ENCODE results near the gene BEST4.
"Not testable (repeated sequence)": the region's sequence is repeated elsewhere in the genome, so short reads cannot be mapped to it uniquely, and the experiment has no call there.

The BEST4 gene

DNA sequence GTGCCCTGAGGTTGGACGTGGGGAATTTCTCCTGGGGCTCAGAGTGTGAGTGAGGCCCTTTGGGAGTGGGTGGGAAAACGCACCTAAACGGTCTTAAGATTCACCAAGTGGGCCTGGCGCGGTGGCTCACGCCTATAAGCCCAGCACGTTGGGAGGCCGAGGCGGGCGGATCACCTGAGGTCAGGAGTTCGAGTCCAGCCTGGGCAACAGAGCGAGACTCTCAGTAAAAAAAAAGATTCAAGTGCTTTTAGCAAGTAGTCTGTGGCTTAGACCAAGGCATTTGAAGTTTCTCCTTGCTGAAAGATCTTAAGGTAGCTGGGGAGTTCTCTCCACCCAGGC, 11.3 kb downstream of the BEST4 start:
- DNase-seq = no peak

GRCh38 chr1:44775930-44776729, 11.8 kb downstream of the BEST4 start:
- peak; percentile 57 for DNase-seq

DNA sequence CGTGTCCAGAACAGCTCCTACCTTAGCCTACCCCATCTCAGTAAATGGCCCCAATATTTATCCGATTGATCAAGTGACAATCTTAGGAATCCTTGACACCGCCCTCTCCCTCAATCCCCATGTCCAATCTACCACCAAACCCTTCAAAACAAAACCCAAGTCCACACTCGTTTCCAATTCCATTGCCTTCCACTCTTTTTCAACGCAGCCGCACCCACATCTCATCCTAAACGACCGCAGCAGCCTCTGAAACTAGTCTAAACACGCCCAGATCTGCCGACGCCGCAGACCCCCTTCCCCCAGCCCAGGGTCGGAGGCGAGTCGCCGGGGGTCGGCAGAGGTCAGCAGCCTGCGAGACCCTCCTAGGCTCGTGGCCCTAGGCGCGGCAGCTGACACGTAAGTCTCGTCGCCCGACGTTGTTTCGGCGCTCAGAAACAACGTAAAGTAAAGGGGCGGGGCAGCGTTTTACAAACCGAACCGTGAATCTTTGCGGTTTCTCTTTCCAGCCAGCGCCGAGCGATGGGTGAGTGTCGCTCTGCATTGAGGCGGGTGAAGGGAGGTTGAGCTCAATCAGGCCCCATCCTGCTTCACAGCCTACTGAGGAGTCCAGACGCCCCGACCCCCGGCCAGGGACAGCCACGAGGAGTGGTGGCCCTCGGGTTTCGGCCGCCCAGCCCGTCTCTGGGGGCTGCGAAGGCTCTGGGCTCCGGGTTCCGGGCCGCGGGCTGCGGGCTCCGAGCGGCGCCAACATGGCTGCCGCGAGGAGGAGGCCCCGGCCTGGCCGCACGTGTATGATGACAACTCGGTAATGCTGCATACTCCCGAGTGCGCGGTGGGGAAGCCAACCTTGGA, 12.7 kb downstream of the BEST4 start, which contains the start of gene RPS8:
Gene RPS8 (plus strand): TSS at position 463 of the 852 bp plus-strand sequence. CDS start 57 bp downstream, at position 520.
- peak; percentile 91 for DNase-seq

GRCh38 chr1:44766421-44766820, 21.5 kb downstream of the BEST4 start:
- DNase-seq = not testable (repeated sequence)

- DNase-seq = no peak
Measured at GRCh38 chr1:44760876-44761275, 27.1 kb downstream of the BEST4 start.

- no peak for DNase-seq
Measured at GRCh38 chr1:44759077-44759476, 28.9 kb downstream of the BEST4 start.

GRCh38 chr1:44757420-44757819, 30.6 kb downstream of the BEST4 start:
- DNase-seq = no peak

DNA sequence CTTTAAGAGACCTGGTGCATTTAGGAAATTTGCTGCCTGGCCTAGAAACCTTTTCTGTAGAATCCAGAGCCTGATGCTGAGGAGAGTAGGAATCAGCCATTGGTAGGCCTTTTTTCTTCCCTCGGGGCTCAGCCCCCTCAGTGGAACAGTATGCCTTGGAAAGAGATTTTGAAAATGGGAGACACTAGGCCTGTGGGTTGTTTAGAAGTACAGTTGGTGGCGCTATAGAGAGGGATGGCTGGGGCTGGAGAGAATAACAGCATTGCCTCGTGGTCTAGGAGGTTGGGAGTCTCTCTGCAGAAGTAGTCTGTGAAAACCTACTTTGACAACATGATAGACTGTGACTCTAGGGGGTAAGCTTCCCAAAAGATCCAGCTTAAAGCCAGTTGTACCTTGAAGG, 40.1 kb downstream of the BEST4 start:
- no peak for DNase-seq

- DNase-seq = no peak
Measured at GRCh38 chr1:44743211-44743610, 44.8 kb downstream of the BEST4 start.

DNA sequence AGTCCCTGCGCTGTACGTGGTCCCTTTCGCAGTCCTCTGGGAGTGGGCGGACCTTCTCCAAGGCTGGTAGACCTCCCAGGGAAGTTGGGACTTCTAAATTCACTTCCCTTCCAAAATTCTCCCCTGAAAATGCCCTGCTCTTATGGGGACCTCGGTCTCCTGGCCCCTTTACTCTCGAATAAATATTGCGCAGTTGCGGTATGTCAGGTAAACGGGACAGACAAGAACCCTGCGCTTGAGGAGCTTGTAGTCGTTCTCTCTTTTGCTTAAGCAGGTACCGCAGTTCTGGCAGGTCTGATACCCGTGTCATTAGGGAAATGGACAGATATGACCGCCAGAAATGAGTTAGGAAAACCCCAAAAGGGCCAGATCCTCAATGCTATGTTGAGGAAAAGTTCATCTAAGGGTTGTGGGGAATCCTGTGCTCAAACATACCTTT, 47.8 kb downstream of the BEST4 start:
- DNase-seq = no peak

DNA sequence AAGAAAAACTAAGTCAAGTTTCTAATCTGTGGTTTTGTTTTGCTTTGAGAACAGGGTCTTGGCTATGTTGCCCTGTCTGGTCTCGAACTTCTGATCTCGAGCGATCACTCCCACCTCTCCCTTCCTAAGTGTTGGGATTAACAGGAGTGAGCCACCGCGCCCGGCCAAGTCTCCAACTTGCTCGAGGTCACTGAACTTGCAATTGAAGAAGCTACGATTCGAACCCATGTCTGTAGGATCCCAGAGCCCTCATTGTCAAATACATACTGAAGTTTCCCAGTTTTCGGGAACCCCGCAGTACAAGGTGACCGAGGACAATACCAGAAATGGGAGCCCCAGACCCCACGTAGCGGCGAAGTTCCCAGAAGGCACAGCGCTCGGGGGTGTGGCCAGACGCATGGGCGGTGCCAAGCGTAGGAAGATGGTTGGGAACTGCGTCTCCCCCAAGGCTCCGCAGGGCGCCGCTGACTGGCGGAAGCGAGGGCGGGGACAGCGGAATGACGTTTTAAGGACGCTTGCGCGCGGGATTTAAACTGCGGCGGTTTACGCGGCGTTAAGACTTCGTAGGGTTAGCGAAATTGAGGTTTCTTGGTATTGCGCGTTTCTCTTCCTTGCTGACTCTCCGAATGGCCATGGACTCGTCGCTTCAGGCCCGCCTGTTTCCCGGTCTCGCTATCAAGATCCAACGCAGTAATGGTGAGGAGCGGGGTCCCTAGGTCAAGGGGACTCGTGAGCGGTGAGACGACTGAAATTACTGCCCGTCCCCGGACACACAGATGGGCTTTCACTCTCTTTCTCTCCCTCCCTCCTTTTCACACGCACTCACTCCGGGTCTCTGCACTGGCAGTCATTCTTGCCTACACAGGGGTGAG, 48.4 kb downstream of the BEST4 start, which contains the start of gene KIF2C:
Gene KIF2C (plus strand): TSS at position 531 of the 872 bp plus-strand sequence. CDS start 96 bp downstream, at position 627.
- DNase-seq = peak; percentile 99

GRCh38 chr1:44738953-44739306, 49.0 kb downstream of the BEST4 start:
- DNase-seq = not testable (repeated sequence)

DNA sequence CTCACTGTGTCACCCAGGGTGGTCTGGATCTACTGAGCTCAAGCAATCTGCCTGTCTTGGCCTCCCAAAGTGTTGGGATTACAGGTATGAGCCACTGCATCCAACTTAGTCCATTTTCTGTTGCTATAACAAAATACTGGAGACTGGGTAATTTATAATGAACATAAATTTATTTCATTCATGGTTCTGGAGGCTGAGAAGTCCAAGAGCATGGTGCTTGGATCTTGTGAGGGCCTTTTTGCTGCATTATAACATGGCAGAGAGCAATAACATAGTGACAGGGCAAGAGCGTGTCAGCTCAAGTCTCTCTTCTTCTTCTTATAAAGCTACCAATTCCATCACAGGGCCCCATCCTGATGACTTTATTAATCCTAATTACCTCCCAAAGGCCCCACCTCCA, 52.0 kb downstream of the BEST4 start:
- no peak for DNase-seq

- no peak for DNase-seq
Measured at GRCh38 chr1:44733784-44734183, 54.2 kb downstream of the BEST4 start.

All from activated naive CD4-positive, alpha-beta T cell treated with Interleukin-2 at 50 U/mL for 16 hours (primary cell).